ENCODE results near the gene GRPR.

GRPR gene

DNA sequence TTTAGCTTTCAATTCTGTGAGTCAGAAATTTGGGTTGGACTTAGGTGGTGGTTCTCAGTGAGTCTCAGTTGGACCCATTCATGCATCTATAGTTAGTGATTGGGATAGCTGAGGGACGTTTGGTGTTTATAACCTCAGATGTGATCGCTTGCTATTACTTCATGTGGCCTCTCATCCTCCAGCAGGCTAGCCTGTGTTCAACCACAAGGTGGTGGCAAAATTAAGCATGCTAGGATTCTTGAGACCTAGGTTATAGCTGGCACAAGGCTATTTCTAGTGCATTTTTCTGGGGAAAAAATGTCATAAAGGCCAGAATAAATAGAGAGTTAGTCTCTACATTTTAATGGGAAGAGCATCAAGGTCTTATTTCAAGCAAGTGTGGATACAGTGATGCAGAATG, 10.9 kb upstream of the GRPR start (continued):
- no peak for TF ChIP-seq SP7 (tag by site-specific recombination; IDR thresholded peaks at IDR 0.05)

DNA sequence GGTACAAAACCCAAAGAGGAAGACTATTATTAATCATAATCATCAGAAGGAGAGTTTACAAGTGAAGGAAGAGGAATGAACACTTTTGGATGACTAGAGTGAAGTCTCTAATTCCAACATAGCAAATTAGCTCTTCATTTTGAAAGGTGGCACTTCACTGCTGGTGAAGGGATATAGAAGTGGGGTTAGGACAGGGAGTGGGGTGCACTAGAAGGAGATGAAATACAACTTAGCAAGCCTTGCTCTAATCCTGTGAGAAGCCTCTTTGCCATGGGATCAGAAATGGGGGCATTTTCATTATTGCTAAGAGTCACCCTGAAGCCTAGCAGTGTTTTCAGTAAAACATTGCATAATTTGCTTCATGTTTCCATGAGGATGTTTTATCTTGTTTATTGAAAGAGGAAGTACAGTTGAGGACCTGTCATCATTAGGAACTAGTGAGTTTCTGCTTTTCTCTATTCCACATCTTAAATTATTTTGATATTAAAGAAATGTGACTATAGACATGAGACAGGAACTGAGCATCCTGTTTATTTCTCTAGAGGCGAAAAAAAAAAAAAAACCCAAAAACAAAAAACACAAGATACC, 9.3 kb upstream of the GRPR start:
- POLR2A ChIA-PET, result no interaction called here
- H3K4me3 ChIP-seq (ENCODE audit: low read depth, low read length), result no peak overlapping the region

DNA sequence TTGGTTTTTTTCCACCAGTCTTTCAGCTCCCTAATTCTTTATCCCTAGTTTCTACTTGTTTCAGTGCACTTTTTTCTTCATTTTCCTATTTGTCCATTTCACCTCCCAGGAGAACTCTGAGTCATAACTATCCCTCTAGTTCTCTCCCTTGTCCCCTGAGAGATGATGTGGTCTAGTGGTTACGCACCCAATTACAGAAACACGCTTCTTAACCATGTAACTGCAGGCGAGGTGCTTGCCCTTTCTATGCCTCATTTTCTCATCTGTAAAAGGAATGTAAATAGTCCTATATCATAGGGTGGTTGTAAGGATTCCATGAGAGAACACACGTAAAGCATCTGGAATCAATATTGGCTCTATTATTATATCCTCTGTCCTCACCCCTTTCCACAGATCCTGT, 8.8 kb upstream of the GRPR start:
- Histone ChIP-seq H3K36me3 (ENCODE audit: control insufficient read depth in 2 of 2, insufficient read depth in 1 of 2, low read length in 2 of 2) (no peaks in the 10 kb centered on the region), H3K27ac (ENCODE audit: extremely low read depth, low read depth, low read length) (no peak overlapping the region), H3K4me3 (ENCODE audit: low read depth, low read length) (no peak overlapping the region), H3K9me3 (ENCODE audit: control insufficient read depth, insufficient read depth, low read depth, low read length) (no peaks in the 10 kb centered on the region), H3K4me1 (ENCODE audit: control insufficient read depth, insufficient read depth, low read length) (no peaks in the 10 kb centered on the region)
- no peak for TF ChIP-seq IKZF3 (tag by site-specific recombination; IDR thresholded peaks at IDR 0.05)
- no peak for TF ChIP-seq ZNF341 (tag by site-specific recombination; IDR thresholded peaks at IDR 0.05; ENCODE audit: low read depth)
- no peak for TF ChIP-seq KLF7 (tag by site-specific recombination; IDR thresholded peaks at IDR 0.05; ENCODE audit: borderline replicate concordance)
- no peak for TF ChIP-seq ZNF416 (tag by site-specific recombination; IDR thresholded peaks at IDR 0.05)
- TF ChIP-seq, protein P1, sequence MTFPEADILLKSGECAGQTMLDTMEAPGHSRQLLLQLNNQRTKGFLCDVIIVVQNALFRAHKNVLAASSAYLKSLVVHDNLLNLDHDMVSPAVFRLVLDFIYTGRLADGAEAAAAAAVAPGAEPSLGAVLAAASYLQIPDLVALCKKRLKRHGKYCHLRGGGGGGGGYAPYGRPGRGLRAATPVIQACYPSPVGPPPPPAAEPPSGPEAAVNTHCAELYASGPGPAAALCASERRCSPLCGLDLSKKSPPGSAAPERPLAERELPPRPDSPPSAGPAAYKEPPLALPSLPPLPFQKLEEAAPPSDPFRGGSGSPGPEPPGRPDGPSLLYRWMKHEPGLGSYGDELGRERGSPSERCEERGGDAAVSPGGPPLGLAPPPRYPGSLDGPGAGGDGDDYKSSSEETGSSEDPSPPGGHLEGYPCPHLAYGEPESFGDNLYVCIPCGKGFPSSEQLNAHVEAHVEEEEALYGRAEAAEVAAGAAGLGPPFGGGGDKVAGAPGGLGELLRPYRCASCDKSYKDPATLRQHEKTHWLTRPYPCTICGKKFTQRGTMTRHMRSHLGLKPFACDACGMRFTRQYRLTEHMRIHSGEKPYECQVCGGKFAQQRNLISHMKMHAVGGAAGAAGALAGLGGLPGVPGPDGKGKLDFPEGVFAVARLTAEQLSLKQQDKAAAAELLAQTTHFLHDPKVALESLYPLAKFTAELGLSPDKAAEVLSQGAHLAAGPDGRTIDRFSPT (tag by site-specific recombination; IDR thresholded peaks at IDR 0.05), result no peak
- no peak for TF ChIP-seq ZSCAN16 (tag by site-specific recombination; IDR thresholded peaks at IDR 0.05)
- TF ChIP-seq ZNF654 (tag by site-specific recombination; IDR thresholded peaks at IDR 0.05; ENCODE audit: low read depth), result no peak
- TF ChIP-seq ZNF624 (tag by site-specific recombination; IDR thresholded peaks at IDR 0.05), result no peak
- TF ChIP-seq, protein P2, sequence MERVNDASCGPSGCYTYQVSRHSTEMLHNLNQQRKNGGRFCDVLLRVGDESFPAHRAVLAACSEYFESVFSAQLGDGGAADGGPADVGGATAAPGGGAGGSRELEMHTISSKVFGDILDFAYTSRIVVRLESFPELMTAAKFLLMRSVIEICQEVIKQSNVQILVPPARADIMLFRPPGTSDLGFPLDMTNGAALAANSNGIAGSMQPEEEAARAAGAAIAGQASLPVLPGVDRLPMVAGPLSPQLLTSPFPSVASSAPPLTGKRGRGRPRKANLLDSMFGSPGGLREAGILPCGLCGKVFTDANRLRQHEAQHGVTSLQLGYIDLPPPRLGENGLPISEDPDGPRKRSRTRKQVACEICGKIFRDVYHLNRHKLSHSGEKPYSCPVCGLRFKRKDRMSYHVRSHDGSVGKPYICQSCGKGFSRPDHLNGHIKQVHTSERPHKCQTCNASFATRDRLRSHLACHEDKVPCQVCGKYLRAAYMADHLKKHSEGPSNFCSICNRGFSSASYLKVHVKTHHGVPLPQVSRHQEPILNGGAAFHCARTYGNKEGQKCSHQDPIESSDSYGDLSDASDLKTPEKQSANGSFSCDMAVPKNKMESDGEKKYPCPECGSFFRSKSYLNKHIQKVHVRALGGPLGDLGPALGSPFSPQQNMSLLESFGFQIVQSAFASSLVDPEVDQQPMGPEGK (tag by site-specific recombination; IDR thresholded peaks at IDR 0.05), result no peak
- TF ChIP-seq ZNF830 (tag by site-specific recombination; IDR thresholded peaks at IDR 0.05; ENCODE audit: low read depth), result no peak
- no peak for TF ChIP-seq ZNF311 (tag by site-specific recombination; IDR thresholded peaks at IDR 0.05; ENCODE audit: borderline replicate concordance)
- CTCF ChIA-PET, result no interaction called here
- POLR2A ChIA-PET, result no interaction called here

More for the DNA sequence above, 9.3 kb upstream of the GRPR start:
- Histone ChIP-seq H3K9me3 (ENCODE audit: control insufficient read depth, insufficient read depth, low read depth, low read length) (no peaks in the 10 kb centered on the region), H3K4me1 (ENCODE audit: control insufficient read depth, insufficient read depth, low read length) (no peaks in the 10 kb centered on the region), H3K36me3 (ENCODE audit: control insufficient read depth in 2 of 2, insufficient read depth in 1 of 2, low read length in 2 of 2) (no peaks in the 10 kb centered on the region), H3K27ac (ENCODE audit: extremely low read depth, low read depth, low read length) (no peak overlapping the region)
- TF ChIP-seq ZNF707 (tag by site-specific recombination; IDR thresholded peaks at IDR 0.05), result peak; percentile 70
- TF ChIP-seq, protein P3, sequence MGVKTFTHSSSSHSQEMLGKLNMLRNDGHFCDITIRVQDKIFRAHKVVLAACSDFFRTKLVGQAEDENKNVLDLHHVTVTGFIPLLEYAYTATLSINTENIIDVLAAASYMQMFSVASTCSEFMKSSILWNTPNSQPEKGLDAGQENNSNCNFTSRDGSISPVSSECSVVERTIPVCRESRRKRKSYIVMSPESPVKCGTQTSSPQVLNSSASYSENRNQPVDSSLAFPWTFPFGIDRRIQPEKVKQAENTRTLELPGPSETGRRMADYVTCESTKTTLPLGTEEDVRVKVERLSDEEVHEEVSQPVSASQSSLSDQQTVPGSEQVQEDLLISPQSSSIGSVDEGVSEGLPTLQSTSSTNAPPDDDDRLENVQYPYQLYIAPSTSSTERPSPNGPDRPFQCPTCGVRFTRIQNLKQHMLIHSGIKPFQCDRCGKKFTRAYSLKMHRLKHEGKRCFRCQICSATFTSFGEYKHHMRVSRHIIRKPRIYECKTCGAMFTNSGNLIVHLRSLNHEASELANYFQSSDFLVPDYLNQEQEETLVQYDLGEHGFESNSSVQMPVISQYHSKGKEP (tag by site-specific recombination; IDR thresholded peaks at IDR 0.05), result no peak
- CTCF ChIA-PET, result interaction anchor here (1.0 to 1.5 kb wide), 2 partner anchors 9 to 265 kb away, joined by 3 to 6 read pairs; partner anchors contain the start of gene GRPR
